Calu3 (cell line): Measurements from ENCODE around the gene ARHGAP15. TPM values are rescaled to one million over a fixed set of nuclear protein-coding genes. Genes with fewer than 3 reads are reported as not detected.

ENCODE experiments used
- BruUV-seq: library from RNA; stranded (reverse); fragments of 400-500 nt; replicated peaks from 2 replicates; lab custom pipeline; 2021; lab: Mats Ljungman, UMichigan
- CTCF ChIA-PET: fragments of 300-600 bp; sonication (Branson Sonifier 250); formaldehyde crosslinking; loops from one replicate; lab custom pipeline; 2022; ENCODE audit warnings: antibody characterized with exemption; lab: Charles Lee
- DNase-seq: peaks from one replicate; pipeline ENCODE4 v3.0.0; 2022
- H3K27ac Mint-ChIP-seq: one replicate; pipeline ENCODE4 v1.8.0; 2022; ENCODE audit warnings: mixed read lengths; ENCODE audit not compliant: unreplicated experiment
- H3K27me3 Mint-ChIP-seq: one replicate; pipeline ENCODE4 v1.8.0; 2022; ENCODE audit warnings: mixed read lengths; ENCODE audit not compliant: unreplicated experiment
- H3K36me3 Mint-ChIP-seq: one replicate; pipeline ENCODE4 v1.8.0; 2022; ENCODE audit warnings: mild to moderate bottlenecking, moderate library complexity, mixed read lengths; ENCODE audit not compliant: insufficient read depth, unreplicated experiment
- H3K4me1 Mint-ChIP-seq: one replicate; pipeline ENCODE4 v1.8.0; 2022; ENCODE audit warnings: mild to moderate bottlenecking, low read depth, mixed read lengths; ENCODE audit not compliant: unreplicated experiment
- H3K4me3 Mint-ChIP-seq: one replicate; pipeline ENCODE4 v1.8.0; 2022; ENCODE audit warnings: mild to moderate bottlenecking, low read depth, moderate library complexity, mixed read lengths; ENCODE audit not compliant: unreplicated experiment
- H3K9me3 Mint-ChIP-seq: one replicate; pipeline ENCODE4 v1.8.0; 2022; ENCODE audit warnings: low read depth, mixed read lengths; ENCODE audit not compliant: unreplicated experiment
- intact Hi-C: fragments of 100-400 bp; cut with micrococcal nuclease; formaldehyde crosslinking; loops from one replicate; pipeline ENCODE4 v1.10.0; 2022; ENCODE audit not compliant: unreplicated experiment
- total RNA-seq: library from RNA; stranded (reverse); gene quantifications from 2 replicates; pipeline ENCODE4 v1.2.3, GENCODE V29; 2022
- TF ChIP-seq, protein P1 (sequence below): fragments of 200-600 bp; IDR thresholded peaks from one replicate; pipeline ENCODE4 v1.8.0; 2022; ENCODE audit warnings: antibody characterized with exemption; ENCODE audit not compliant: unreplicated experiment

The ARHGAP15 gene
- total RNA-seq, 1 experiment from 2014 or later, result not detected

DNA sequence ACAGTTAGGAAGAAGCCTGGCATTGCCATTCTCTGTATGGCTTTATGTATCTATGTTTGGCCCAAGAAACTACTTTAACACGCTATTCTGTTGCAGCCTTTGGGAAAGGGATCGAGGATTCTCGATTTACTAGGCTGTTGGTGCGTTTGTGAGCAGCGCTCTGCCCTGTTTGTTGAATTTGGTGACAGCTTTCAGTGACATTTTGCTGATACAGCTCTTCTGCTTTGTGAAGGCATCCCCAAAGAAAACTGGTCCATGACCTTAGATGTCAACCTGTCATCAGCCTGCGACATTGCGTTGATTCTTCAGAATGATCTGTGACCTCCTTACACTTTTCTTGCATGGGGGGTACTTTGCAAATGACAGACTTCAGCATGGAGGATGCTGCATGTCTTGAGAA lies 431.5 kb downstream of the ARHGAP15 start:
- TF ChIP-seq, protein P1, sequence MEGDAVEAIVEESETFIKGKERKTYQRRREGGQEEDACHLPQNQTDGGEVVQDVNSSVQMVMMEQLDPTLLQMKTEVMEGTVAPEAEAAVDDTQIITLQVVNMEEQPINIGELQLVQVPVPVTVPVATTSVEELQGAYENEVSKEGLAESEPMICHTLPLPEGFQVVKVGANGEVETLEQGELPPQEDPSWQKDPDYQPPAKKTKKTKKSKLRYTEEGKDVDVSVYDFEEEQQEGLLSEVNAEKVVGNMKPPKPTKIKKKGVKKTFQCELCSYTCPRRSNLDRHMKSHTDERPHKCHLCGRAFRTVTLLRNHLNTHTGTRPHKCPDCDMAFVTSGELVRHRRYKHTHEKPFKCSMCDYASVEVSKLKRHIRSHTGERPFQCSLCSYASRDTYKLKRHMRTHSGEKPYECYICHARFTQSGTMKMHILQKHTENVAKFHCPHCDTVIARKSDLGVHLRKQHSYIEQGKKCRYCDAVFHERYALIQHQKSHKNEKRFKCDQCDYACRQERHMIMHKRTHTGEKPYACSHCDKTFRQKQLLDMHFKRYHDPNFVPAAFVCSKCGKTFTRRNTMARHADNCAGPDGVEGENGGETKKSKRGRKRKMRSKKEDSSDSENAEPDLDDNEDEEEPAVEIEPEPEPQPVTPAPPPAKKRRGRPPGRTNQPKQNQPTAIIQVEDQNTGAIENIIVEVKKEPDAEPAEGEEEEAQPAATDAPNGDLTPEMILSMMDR, result no peak
- Mint-ChIP-seq H3K36me3 (no peaks in the 10 kb centered on the region), H3K27ac (no peak overlapping the region), H3K4me3 (no peak overlapping the region), H3K9me3 (no peaks in the 10 kb centered on the region), H3K4me1 (no peaks in the 10 kb centered on the region), H3K27me3 (no peaks in the 10 kb centered on the region)
- DNase-seq, result no peak
- intact Hi-C loops, result no loop called here
- BruUV-seq, result no TSS peak
- CTCF ChIA-PET, result no interaction called here

DNA sequence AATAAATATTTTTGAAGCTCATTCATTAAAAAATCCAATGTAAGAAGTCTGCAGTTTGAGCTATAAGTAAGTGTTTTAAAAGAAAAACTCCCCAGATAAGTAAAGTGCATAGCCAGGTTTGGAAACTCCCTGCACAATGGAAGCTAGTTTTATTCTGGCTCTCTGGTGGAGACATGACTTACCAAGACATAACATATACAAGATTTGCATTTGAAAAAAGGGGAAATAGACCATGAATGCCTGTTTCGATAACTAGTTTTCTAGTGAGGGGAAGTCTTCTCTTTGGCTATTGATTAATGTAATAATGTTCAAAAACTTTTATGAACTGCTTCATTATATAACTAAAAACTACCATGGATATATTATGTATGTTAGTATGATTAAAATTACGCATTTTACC lies 435.2 kb downstream of the ARHGAP15 start:
- TF ChIP-seq, protein P1, result no peak
- Mint-ChIP-seq H3K4me1 (no peaks in the 10 kb centered on the region), H3K27me3 (no peaks in the 10 kb centered on the region), H3K27ac (no peak overlapping the region), H3K36me3 (no peaks in the 10 kb centered on the region), H3K9me3 (no peaks in the 10 kb centered on the region), H3K4me3 (no peak overlapping the region)
- no peak for DNase-seq
- CTCF ChIA-PET, result no interaction called here
- intact Hi-C loops, result no loop called here
- BruUV-seq, result no TSS peak

DNA sequence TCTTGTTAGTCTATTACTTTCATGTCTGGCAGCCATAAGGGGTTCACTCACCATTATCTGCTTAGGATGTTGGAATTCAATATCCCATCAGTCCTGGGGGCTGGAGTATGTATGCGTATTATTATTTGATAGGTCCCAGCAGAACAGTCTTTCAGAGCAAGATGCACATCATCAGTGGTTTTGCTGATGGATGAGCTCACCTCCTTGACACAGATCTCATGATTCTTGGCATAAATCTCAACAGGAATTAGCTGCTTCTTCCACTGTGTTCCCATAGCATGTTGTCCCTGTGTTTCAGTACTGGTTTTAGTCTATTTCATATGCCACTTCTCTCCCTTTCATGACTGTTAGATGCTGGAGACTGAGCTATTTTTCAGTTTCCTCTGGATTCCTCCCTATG lies 442.5 kb downstream of the ARHGAP15 start:
- no TSS peak for BruUV-seq
- intact Hi-C loops, result no loop called here
- TF ChIP-seq, protein P1, result no peak

DNA sequence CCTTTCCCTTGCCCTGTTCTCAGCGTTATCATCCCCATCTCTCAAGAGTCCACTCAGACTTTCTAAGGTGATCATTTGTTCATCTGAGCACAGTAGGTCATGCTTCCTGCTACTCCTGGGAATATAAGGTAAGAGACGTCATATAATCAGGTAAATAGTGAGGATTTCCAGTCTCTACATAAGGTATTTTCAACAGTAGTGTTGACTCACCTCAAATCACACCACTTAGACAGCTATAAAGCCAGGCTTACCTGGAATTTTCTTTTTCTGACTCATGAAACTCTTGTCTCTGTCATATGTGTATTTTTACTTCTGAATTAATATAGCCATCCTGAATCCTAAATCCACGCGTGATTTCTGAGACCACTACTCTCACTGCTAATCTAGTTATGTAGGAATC lies 443.2 kb downstream of the ARHGAP15 start:
- Mint-ChIP-seq H3K27me3 (no peaks in the 10 kb centered on the region), H3K27ac (no peak overlapping the region), H3K9me3 (no peaks in the 10 kb centered on the region), H3K4me1 (no peaks in the 10 kb centered on the region), H3K36me3 (no peaks in the 10 kb centered on the region), H3K4me3 (no peak overlapping the region)
- no peak for DNase-seq
- BruUV-seq, result no TSS peak
- intact Hi-C loops, result no loop called here
- TF ChIP-seq, protein P1, result no peak
- CTCF ChIA-PET, result interaction anchor here (0.8 kb wide), 1 partner anchor 59 kb away, joined by 3 read pairs; no protein-coding TSS in a partner anchor

More for the DNA sequence above, 442.5 kb downstream of the ARHGAP15 start:
- DNase-seq, result no peak
- no peaks in the 10 kb centered on the region for H3K9me3 Mint-ChIP-seq
- H3K27ac Mint-ChIP-seq, result no peak overlapping the region
- no peaks in the 10 kb centered on the region for H3K4me1 Mint-ChIP-seq
- H3K4me3 Mint-ChIP-seq, result no peak overlapping the region
- CTCF ChIA-PET, result interaction anchor here (0.7 to 0.8 kb wide), 2 partner anchors 59 to 411 kb away, joined by 3 read pairs; no protein-coding TSS in a partner anchor
- no peaks in the 10 kb centered on the region for H3K27me3 Mint-ChIP-seq
- H3K36me3 Mint-ChIP-seq, result no peaks in the 10 kb centered on the region
